Upper lobe of left lung (tissue), 6 donors: ENCODE measurements around the gene MAN2A1. TPM values are rescaled to one million over a fixed set of nuclear protein-coding genes. Genes with fewer than 3 reads are reported as not detected.
A peak's percentile ranks its signal among the peaks of the same experiment; 100 is the strongest.

Source experiments
- ATAC-seq, 2 donors: fragments of 200-7000 bp; cut with Tn5 transposase; one replicate each; pipeline ENCODE4 v1.9.1; 2022; ENCODE audit warnings: mild to moderate bottlenecking in 2 of 2, moderate library complexity in 2 of 2; ENCODE audit not compliant: low FRiP score in 2 of 2
- DNase-seq, 2 donors: peaks; one replicate each; pipeline ENCODE4 v3.0.0-alpha.2; 2019 to 2020
- H3K27ac ChIP-seq, 4 donors: fragments of 200-600 bp; sonication (generic); one replicate each; pipeline ENCODE4 v1.5.1; 2016 to 2019
- H3K27me3 ChIP-seq, 4 donors: fragments of 200-600 bp; sonication (generic); one replicate each; pipeline ENCODE4 v1.5.1; 2017 to 2019
- H3K36me3 ChIP-seq, 4 donors: fragments of 200-600 bp; sonication (generic); one replicate each; pipeline ENCODE4 v1.5.1; 2016 to 2019
- H3K4me1 ChIP-seq, 4 donors: fragments of 200-600 bp; sonication (generic); one replicate each; pipeline ENCODE4 v1.5.1; 2018 to 2019
- H3K4me3 ChIP-seq, 4 donors: fragments of 200-600 bp; sonication (generic); one replicate each; pipeline ENCODE4 v1.5.1; 2017 to 2019; ENCODE audit warnings: mild to moderate bottlenecking in 2 of 4, moderate library complexity in 1 of 4
- H3K9me3 ChIP-seq, 4 donors: fragments of 200-600 bp; sonication (generic); one replicate each; pipeline ENCODE4 v1.5.1; 2018 to 2019
- EP300 ChIP-seq, 4 donors: sonication (generic); formaldehyde crosslinking; IDR thresholded peaks; one replicate each; pipeline ENCODE4 v1.5.1; 2017; ENCODE audit warnings: antibody characterized with exemption in 4 of 4, control low read depth in 2 of 4
- POLR2A ChIP-seq, 4 donors: fragments of 450-650 bp; IDR thresholded peaks; one replicate each; pipeline ENCODE4 v1.5.1; 2016 to 2017; ENCODE audit warnings: antibody characterized with exemption in 4 of 4, mild to moderate bottlenecking in 2 of 4
- POLR2AphosphoS5 ChIP-seq, 2 donors: sonication (generic); formaldehyde crosslinking; IDR thresholded peaks; one replicate each; pipeline ENCODE4 v1.5.1; 2017; ENCODE audit warnings: antibody characterized with exemption in 2 of 2
- WGBS, 2 donors: methylation state at CpG; one replicate each; pipeline ENCODE4 v1.1.5; 2017 to 2018; 5-methylcytosine and 5-hydroxymethylcytosine counted together
- total RNA-seq, 6 donors: library from RNA; depleted of rRNA in 4 of 6; stranded (reverse); fragments of >200 nt in 4 of 6; gene quantifications; one replicate each; pipeline versions ENCODE4 v1.1.0 to v1.2.1, GENCODE V29; 2016 to 2021
- TF ChIP-seq, protein P1 (sequence below), 6 experiments: fragments of 450-650 bp in 4 of 6; fragments of 200-600 bp in 2 of 6; sonication (generic) in 2 of 6; IDR thresholded peaks; one replicate each; pipeline ENCODE4 v1.5.1; 2016 to 2019; ENCODE audit warnings: antibody characterized with exemption in 6 of 6
- donor health status: DM: no; HTN: no; CAD: no; lungs with moderate emphysema.
- donor health status: DM: no; HTN: yes; CAD: no; lungs with severe emphysema.

MAN2A1 gene
- total RNA-seq, 6 donors from 2014 or later = 23.0 to 48.2 (median 40.0) TPM

DNA sequence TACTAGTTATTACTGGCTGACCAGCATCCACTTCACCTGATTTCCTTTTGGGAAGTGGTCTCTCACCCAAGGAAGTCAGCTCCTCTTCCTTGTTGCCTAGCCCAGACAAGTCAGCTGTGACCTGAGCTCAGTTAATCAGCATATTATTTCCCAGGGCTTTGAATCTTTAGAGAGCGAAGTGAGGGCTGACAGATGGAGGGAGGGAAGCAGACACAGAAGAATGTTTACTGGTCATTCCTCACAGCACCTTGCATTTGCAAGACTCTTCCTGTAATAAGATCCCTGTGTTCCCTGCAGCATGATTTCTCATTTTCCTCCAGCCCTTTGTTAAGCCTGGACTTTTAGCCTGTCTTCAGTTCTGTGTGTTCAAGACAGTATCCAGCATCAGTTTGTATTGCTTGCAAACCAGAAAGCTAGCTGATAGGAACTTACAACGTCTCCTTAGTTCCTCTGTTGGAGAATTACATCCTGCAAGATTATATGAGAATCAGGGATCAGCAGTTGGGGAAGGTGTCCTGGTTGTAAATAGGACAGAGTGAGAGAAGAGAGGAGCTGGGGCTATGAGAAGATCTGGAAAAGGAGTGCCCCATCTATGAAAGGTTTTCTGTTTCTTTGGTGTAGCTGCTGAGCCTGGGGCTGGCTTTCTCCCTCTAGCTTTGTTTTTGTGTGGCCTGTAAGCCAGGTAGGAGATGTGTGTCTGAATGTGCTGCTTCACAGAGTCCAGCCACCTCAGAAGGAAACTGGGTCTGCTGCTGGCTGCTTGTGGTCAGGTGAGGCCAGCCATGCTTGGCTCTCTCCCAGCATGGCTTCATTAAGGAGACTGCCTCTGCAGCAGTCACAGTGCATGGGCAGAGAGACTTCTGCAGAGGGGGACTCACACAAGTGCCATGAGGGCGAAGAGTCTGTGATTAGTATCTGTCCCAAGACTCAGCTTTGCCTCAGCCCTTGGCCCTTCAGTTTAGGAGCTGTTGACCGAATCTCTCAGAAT is 50.3 kb downstream of the MAN2A1 start:
- DNase-seq (no peak), ATAC-seq (no peak)
- Histone ChIP-seq H3K36me3 (no peaks in the 10 kb centered on the region), H3K4me3 (no peak overlapping the region), H3K4me1 (peaks cover 16 to 31% (median 28%) of the 10 kb centered on the region in 4 donors), H3K9me3 (no peaks in the 10 kb centered on the region), H3K27me3 (no peaks in the 10 kb centered on the region), H3K27ac (no peak overlapping the region)
- TF ChIP-seq POLR2A (IDR thresholded peaks at IDR 0.05) = no peak
- no peak for TF ChIP-seq POLR2AphosphoS5 (IDR thresholded peaks at IDR 0.05)
- TF ChIP-seq, protein P1, sequence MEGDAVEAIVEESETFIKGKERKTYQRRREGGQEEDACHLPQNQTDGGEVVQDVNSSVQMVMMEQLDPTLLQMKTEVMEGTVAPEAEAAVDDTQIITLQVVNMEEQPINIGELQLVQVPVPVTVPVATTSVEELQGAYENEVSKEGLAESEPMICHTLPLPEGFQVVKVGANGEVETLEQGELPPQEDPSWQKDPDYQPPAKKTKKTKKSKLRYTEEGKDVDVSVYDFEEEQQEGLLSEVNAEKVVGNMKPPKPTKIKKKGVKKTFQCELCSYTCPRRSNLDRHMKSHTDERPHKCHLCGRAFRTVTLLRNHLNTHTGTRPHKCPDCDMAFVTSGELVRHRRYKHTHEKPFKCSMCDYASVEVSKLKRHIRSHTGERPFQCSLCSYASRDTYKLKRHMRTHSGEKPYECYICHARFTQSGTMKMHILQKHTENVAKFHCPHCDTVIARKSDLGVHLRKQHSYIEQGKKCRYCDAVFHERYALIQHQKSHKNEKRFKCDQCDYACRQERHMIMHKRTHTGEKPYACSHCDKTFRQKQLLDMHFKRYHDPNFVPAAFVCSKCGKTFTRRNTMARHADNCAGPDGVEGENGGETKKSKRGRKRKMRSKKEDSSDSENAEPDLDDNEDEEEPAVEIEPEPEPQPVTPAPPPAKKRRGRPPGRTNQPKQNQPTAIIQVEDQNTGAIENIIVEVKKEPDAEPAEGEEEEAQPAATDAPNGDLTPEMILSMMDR (IDR thresholded peaks at IDR 0.05) = no peak
- no peak for TF ChIP-seq EP300 (IDR thresholded peaks at IDR 0.05)
- 51 to 53% methylated on average over 4 of the region's 4 CpGs for WGBS, 2 donors

DNA sequence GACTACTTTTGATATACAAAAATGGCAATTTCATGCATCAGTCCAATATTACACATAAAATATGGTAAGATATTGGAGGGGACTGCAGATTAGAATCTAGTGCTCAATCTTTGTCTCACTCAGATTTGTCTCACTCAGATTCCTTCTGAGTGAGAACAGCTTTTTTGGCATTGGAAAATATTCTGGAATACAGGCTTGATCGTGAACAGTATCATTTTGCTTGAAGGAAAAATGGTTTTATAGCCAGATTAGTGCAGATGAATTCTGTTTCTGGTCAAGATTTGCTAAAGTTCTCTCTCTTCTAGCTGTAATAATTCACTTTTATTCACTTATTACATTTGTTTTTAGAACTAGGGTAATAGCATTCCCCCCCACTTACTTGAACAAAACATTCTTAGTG is 51.2 kb downstream of the MAN2A1 start:
- 79 to 93% methylated on average over 1 of the region's 1 CpG for WGBS, 2 donors
- no peak for DNase-seq

DNA sequence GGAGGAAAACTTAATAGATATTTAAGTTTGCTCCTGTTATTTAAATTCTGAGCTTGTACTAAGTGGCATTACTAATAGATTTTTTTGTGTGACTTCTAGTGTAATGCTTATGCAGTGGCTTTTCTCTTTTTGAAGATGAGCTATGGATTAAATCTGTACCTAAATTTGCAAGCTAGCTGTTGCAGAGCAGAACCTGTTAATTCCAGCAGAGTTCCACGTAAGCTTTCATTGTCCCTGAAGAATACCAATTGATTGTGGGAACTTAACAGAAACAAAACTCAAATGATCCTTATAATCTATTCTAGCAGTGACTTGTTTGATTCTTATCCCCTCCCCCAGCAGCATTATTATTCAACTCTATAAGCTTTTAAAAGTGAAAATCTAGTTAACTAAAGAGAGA is 51.7 kb downstream of the MAN2A1 start:
- 85 to 87% methylated on average over 1 of the region's 1 CpG for WGBS, 2 donors
- no peak for DNase-seq
- Histone ChIP-seq H3K27me3 (no peaks in the 10 kb centered on the region), H3K4me3 (no peak overlapping the region), H3K36me3 (no peaks in the 10 kb centered on the region), H3K4me1 (peaks cover 16 to 31% (median 28%) of the 10 kb centered on the region in 4 donors), H3K9me3 (no peaks in the 10 kb centered on the region), H3K27ac (no peak overlapping the region)
- ATAC-seq = no peak
- no peak for TF ChIP-seq POLR2A (IDR thresholded peaks at IDR 0.05)
- TF ChIP-seq, protein P1 (IDR thresholded peaks at IDR 0.05) = no peak
- TF ChIP-seq POLR2AphosphoS5 (IDR thresholded peaks at IDR 0.05) = no peak
- TF ChIP-seq EP300 (IDR thresholded peaks at IDR 0.05) = no peak

More for the DNA sequence above, 51.2 kb downstream of the MAN2A1 start:
- no peaks in the 10 kb centered on the region for H3K36me3 ChIP-seq
- H3K4me3 ChIP-seq = no peak overlapping the region
- H3K27ac ChIP-seq = no peak overlapping the region
- no peaks in the 10 kb centered on the region for H3K27me3 ChIP-seq
- H3K4me1 ChIP-seq = peaks cover 16 to 31% (median 28%) of the 10 kb centered on the region in 4 donors
- TF ChIP-seq POLR2A (IDR thresholded peaks at IDR 0.05) = no peak
- TF ChIP-seq EP300 (IDR thresholded peaks at IDR 0.05) = no peak
- TF ChIP-seq, protein P1 (IDR thresholded peaks at IDR 0.05) = no peak
- no peak for TF ChIP-seq POLR2AphosphoS5 (IDR thresholded peaks at IDR 0.05)
- ATAC-seq = no peak
- H3K9me3 ChIP-seq = no peaks in the 10 kb centered on the region

DNA sequence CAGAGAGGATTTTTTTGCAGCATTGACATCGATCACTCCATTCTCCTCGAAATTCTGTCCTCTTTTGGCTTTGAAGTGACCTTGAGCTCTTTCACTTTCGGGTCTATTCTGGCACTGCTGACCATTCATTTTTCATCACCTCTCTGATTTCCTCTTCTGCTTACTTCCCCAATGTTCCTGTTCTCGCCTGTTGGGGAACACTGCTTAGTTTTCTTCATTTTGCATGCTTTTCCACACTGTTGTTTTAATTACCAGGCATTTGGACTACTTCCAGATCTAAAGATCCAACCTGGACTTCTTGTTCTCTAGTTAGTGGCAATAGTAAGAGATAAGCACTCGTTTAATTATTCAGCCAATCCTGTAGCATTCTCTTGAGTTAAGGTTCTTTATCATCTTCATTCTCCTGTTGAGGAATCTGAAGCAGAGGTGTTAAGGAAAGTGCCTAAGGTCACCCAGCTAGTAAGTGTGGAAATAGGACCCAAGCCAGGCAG is 53.4 kb downstream of the MAN2A1 start:
- no peaks in the 10 kb centered on the region for H3K36me3 ChIP-seq
- no peak overlapping the region for H3K4me3 ChIP-seq
- no peak for DNase-seq
- WGBS, 2 donors = 50 to 68% methylated on average over 5 of the region's 5 CpGs
- no peaks in the 10 kb centered on the region for H3K9me3 ChIP-seq
- H3K27me3 ChIP-seq = no peaks in the 10 kb centered on the region
- ATAC-seq = peak in 1 of 2 donors; percentile 59
- peak overlapping the region in 3 of 4 donors; percentile 19 to 51 (median 31) for H3K27ac ChIP-seq
- H3K4me1 ChIP-seq = peaks cover 16 to 31% (median 28%) of the 10 kb centered on the region in 4 donors
- TF ChIP-seq POLR2AphosphoS5 (IDR thresholded peaks at IDR 0.05) = no peak
- TF ChIP-seq, protein P1 (IDR thresholded peaks at IDR 0.05) = no peak
- no peak for TF ChIP-seq EP300 (IDR thresholded peaks at IDR 0.05)
- TF ChIP-seq POLR2A (IDR thresholded peaks at IDR 0.05) = no peak
